Fibroblast of peridontal ligament (primary cell): ENCODE measurements around the gene TECRL.
A peak's percentile ranks its signal among the peaks of the same experiment; 100 is the strongest.

Experiments used
- DNase-seq: peaks from one replicate; pipeline ENCODE4 v3.0.0-alpha.2; 2010; ENCODE audit errors: extremely low read depth

TECRL gene

DNA sequence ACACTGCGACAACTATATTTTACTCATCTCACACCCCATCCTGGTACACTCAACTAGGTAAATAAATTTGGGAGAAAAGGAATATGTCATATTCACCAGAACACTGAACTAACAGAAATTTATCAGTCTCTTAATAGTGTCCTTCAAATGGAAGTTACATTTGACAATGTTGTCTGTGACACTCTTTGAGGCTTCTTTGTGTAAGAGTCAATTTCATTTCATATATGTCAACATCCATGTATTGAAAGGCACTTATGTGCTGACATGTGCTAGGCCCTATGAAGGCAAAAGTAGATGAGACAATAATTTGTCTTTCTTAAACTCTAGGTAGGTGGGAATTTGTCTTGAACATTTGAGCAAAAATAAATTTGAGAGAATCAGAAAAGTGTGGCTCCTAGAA, 82.0 kb downstream of the TECRL start:
- no peak for DNase-seq

DNA sequence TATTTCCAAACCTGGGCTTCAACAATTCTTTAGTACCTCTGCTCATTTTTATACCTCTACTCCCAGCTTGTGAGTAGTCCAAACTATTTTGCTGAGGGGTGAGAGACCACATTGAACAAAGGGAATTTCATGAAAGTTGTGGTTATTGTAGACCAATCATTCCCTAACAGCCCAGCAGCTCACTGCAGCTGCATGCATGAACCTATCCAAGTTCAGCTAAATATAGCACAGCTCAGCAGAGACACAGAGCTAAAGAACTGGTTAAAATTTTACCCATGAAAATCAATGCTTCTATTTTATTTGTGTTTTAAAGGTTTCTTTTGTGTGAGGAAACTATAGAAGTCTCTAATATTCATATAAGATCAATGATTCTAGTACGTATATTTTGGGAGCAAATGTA, 82.7 kb downstream of the TECRL start:
- DNase-seq, result no peak

DNA sequence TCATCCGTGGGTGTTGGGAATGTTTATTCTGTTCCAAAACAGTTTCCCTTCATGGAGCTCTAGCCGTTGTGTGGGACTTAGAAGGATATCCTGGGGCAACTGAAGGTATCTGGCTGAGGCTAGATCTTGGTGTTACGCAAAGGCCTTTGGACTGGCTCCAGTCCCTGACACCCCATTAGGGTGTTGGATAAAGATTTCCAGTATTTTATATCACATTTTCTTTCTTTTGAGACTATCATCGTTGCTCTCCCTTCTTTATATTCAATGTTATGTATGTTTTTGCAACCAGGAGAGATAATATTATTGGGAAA, 103.0 kb downstream of the TECRL start:
- no peak for DNase-seq

DNA sequence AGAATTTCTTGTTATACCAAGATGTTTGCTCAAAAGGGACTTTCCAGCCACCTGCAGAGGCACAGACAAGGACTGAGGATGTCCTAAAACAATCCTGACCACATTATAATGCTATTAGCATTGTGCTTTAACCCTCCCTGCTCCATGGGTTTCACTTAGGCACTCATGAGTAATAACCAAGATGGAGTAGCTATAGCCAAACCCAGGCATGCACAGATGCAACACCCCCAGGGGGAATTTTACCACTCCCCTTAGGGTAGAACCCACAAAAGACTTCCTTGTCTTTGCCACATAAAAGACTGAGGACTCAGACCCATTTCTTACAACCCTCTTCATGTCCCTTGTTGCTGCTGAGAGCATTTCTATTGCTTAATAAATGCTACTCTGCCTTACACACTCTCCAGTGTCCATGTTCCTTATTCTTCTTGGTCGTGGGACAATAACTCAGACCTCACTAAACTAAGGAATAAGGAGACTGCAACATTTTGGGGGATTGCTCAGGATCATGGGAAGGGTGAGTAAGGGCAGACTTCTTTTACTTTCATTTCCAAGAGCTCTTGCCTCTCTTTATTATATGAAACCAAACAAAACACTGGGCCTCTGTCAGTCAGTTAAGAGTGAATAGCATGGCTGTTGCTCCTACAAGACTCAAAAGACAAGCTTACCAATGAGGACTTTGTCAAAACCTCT, 103.5 kb downstream of the TECRL start:
- DNase-seq, result no peak

DNA sequence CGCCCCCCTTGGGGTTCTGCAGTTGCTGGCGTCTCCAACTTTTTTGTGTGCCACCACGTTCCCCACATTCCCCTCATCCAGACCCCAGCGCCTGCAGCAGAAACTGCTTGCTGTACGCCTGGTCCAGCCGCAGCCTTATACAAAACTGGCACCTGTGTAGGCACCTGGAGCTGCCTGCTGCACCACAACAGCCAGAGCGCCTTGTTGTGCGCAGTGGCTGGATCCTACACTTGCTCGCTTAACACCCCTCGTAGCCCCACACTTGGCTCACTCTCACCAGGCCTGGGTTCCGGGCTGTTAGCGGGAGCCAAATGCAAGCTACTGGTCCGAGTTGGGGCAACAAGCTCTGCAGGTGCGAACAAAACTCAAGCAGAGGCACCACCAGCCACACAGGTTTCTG, 136.8 kb downstream of the TECRL start:
- no peak for DNase-seq

DNA sequence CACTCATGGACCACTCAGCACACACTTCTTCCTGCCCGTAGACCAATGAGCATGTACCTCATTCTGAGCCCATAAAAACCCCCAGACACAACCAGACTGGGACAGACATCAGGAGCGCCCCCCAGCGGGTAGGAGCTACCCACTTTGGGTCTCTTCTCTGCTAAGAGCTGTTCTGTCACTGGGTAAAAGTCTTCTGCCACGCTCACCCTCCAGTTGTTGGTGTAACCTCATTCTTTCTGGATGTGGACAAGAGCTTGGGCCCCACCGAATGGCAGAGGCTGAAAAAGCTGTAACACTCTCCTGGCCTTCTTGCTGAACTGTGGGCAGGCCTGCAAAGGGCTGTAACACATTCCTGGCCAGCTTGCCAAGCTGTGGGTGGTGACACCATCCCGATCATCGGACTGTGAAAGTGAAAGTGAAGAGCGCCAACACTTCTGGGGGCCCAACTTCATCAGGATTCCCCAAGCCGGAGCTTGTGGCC, 137.6 kb downstream of the TECRL start:
- DNase-seq, result no peak

DNA sequence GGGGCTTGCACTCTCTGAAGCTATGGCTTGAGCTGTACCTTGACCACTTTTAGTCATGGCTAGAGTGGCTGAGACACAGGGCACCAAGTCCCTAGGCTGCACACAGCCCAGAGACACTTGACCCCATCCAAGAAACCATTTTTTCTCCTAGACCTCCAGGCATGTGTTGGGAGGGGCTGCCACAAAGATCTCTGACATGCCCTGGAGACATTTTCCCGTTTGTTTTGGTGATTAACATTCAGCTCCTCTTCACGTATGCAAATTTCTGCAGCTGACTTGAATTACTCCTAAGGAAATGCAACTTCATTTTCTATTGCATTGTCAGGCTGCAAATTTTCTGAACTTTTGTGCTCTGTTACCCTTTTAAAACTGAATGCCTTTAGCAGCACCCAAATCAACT, 142.6 kb downstream of the TECRL start:
- no peak for DNase-seq

DNA sequence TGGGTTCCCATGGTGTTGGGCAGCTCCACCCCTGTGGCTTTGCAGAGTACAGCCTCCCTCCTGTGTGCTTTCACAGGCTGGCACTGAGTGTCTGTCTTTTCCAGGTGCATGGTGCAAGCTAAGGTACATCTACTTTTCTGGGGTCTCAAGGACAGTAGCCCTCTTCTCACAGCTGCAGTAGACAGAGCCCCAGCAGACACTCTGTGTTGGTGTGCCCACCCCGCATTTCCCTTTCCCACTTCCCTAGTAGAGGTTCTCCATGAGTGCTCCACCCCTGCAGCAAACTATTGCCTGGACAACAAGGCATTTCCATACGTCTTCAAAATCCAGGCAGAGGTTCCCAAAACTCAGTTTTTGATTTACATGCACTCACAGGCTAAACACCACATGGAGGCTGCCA, 143.0 kb downstream of the TECRL start:
- DNase-seq, result no peak

DNA sequence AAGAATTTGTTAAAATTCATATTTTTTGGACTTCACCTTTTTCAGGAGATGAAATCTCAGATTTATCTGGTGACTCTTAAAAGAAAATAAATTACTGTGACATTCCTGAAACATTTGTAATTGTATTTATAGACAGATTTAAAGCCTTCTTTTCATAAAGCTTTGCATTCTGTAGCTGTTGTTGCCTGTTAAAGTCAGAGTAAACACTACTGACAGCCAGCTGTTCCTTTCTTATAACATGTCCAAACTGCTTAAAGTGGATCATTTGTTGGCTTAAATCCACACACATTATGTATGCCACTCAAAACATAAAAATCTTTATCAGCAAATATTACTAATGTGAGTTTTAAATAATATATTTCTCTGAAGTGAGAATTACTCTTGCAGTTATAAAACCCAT, 157.5 kb downstream of the TECRL start:
- DNase-seq, result no peak

DNA sequence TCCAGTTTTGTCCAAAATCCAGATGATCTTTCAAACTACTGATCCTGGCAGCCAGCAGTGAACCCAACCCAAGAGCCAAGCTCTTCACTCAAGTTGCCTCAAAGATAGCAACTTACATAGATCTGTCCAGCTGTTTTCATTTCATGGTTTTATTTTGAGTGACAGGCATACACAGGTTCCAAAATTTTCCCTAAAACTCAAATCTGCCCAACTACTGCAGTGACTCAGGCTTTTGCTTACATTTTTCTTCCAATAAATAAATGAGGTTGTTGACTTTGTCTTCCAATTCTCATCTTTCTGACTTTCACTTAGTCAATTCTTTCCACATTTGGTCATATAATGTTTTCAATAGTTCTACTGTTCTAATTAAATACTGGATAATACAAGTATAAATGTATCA, 158.8 kb downstream of the TECRL start:
- no peak for DNase-seq

DNA sequence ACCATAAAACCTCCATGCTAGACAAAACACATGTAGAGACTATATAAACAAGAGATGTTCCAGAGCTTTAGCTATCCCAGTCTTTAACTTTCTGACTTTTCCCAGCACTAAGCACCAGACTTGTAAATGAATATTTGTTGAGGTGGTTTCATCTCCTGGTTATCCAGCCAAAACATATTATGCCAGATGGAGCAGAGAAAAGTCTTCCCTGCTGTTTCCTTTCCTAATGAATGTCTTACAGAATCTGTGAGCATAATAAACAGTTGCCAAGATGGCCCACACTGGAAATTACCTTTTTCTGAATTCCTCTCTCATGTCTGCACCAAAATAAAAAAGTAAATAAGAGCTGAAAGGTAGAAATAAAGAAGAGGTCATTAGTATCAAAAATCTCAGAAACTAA, 159.2 kb downstream of the TECRL start:
- DNase-seq, result no peak

DNA sequence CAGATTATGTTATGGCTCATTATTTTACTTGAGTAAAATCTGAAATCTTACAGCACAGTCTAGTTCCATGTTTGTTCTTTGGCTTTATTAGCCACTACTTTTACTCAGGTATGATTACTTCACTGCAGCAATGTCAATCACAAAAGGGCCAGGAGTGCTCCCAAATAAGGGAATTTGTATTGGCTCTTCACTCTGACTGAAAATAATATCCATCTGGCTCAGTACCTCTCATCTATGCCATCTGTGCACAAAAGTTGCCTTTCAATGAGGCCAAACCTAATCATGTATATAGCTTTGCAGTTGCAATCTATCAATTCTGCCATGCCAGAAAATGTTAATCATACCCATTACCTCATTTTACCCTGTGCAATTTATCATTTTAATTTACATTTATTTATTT, 161.1 kb downstream of the TECRL start:
- DNase-seq, result no peak

DNA sequence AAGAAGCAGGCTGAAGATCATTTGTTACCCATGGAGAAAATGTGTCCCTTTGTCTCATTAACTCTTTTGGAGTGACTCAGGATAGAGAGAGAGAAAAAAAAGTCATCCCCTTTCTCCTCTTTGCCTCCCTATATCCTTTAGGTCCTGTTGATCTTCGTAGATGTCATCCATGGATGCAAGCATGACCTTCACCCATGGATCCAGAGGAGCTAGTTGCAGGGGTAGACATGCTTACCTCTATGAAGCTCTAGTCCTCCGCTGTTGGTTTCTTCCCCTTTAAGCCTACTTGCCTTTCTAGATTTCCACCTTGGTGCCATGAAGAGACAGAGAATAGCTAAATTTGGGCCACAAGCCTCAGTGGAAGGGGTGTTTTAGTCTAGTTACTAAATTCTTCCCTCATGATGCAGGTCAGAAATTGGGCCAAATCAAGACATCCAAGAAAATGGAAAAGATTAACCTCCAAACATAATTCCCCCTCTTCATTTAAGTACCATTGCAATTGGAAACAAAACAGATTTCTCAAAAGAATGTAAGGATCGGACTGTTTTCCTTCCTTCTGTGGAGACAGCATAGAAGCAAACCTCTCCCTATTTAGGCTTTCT, 178.4 kb downstream of the TECRL start:
- peak; percentile 5 for DNase-seq
